ENCODE data around the gene DNMBP. TPM values are rescaled to one million over a fixed set of nuclear protein-coding genes. Genes with fewer than 3 reads are reported as not detected.

DNMBP gene
- total RNA-seq, 2 donors from 2014 or later, result 15.5 to 27.9 TPM

GRCh38 chr10:99930731-99931550 lies 78.8 kb downstream of the DNMBP start:
- H3K27me3 ChIP-seq (replicated peaks; ENCODE audit: insufficient read depth), result no peaks in the 10 kb centered on the region
- H3K36me3 ChIP-seq, result no peaks in the 10 kb centered on the region
- 41% methylated on average over 9 of the region's 9 CpGs for WGBS
- intact Hi-C loops (cut with DNase I), result no loop called here
- TF ChIP-seq CTCF (IDR thresholded peaks at IDR 0.05) (no peak), POLR2A (IDR thresholded peaks at IDR 0.05) (peak; percentile 58), POLR2AphosphoS5 (IDR thresholded peaks at IDR 0.05) (peak; percentile 81)
- peak overlapping the region; percentile 5 to 10 for H3K4me3 ChIP-seq
- no peaks in the 10 kb centered on the region for H3K9me3 ChIP-seq
- peaks cover 11% of the 10 kb centered on the region for H3K4me1 ChIP-seq (replicated peaks)
- peak overlapping the region; percentile 74 to 80 for H3K27ac ChIP-seq
- peak; percentile 93 for DNase-seq (ENCODE audit: low spot score)

DNA sequence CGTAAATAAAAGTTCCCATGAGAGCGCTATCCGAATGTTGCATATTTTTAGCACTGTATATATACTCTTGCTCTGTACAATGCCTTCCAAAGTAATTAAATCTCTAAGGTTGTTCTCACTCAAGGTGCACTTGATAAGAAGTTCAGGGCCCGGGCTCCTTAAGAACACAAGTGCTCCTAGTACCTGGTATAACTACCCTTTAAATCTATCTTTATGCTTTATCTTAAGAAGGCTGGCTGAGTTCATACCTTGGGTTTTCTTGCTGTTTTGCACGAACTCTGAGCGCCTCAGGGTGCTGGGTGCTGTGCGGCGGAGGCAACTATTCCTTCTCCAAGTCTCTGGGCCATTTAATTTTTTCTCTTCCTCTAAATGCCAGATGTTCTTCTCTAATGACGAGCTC lies 80.4 kb downstream of the DNMBP start:
- H3K27me3 ChIP-seq (replicated peaks; ENCODE audit: insufficient read depth), result no peaks in the 10 kb centered on the region
- peak overlapping the region in 1 of 2 donors; percentile 18 for H3K4me3 ChIP-seq
- H3K4me1 ChIP-seq (replicated peaks), result peaks cover 11% of the 10 kb centered on the region
- peak overlapping the region in 1 of 2 donors; percentile 80 for H3K27ac ChIP-seq
- H3K36me3 ChIP-seq, result no peaks in the 10 kb centered on the region
- intact Hi-C loops (cut with DNase I), result no loop called here
- TF ChIP-seq POLR2AphosphoS5 (IDR thresholded peaks at IDR 0.05) (no peak), CTCF (IDR thresholded peaks at IDR 0.05) (no peak), POLR2A (IDR thresholded peaks at IDR 0.05) (no peak)
- 84% methylated on average over 9 of the region's 9 CpGs for WGBS
- no peaks in the 10 kb centered on the region for H3K9me3 ChIP-seq
- DNase-seq (ENCODE audit: low spot score), result no peak

DNA sequence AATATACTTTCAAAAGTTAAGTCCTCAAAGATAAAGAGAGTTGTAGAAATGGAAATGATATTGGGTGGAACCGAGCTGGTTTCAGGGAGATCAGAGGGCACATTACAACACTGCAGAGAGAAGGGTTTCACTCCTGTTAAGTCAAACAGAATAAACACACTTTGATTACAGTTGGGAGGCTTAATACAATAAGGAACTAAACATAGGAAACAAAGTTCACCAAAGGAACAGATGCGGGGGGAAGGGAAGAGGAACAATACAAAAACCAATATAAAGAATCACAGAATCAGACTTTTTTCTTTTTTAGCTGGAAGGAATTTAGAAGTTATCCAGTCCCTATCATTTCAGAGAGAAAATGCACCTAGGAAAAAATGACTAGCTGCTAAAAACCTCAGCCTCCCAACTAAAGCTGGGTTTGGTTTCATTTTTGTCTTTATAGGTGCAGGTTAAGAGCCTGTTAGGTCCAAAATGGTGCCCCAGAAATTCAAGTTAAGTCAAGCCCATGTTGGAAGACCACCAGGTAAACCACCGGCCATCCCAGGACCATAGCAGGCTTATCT lies 81.9 kb downstream of the DNMBP start:
- Histone ChIP-seq H3K27me3 (replicated peaks; ENCODE audit: insufficient read depth) (no peaks in the 10 kb centered on the region), H3K4me3 (peak overlapping the region; percentile 4 to 18), H3K36me3 (no peaks in the 10 kb centered on the region), H3K4me1 (replicated peaks) (peaks cover 11% of the 10 kb centered on the region), H3K9me3 (no peaks in the 10 kb centered on the region), H3K27ac (peak overlapping the region; percentile 61 to 80)
- DNase-seq (ENCODE audit: low spot score), result no peak
- intact Hi-C loops (cut with DNase I), result no loop called here
- TF ChIP-seq POLR2AphosphoS5 (IDR thresholded peaks at IDR 0.05) (peak; percentile 28), POLR2A (IDR thresholded peaks at IDR 0.05) (no peak), CTCF (IDR thresholded peaks at IDR 0.05) (no peak)
- 48% methylated on average over 3 of the region's 3 CpGs for WGBS

DNA sequence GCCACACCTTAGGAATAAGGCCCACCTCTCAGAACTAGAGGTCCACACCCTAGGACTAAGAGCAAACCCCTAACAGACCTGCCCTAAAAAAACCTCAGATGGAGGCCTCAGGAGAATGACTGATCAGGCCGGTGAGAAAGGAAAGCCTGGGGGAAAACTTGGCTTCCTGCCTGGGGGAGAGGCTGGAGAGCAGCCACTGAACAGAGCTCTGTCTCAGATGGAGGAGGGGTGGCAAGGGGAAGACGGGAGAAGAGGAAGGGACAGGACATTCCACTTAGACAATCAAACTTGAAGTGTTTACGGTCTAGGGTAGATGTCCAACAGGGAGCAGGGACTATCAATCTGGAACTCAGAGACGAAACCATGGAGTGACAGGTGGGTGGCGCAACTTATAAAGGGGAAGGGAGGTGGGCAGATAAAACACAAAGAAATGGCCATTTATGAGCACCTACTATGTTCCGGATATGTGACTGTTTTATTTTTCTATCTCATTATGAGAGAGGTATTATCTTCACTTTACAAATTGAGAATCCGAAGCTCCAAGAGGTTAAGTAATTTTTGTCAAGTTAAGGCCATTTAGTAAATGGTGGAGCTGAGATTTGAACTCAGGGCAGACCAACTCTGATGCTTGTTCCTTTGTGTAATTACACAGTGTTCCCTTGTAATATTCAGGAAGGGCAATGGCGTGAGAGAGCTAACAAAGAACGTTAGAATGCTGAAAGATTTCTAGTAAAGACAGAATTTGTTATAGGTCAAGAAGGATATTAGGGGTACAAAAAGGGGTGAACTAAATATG lies 82.6 kb downstream of the DNMBP start:
- TF ChIP-seq POLR2A (IDR thresholded peaks at IDR 0.05) (no peak), POLR2AphosphoS5 (IDR thresholded peaks at IDR 0.05) (peak; percentile 42), CTCF (IDR thresholded peaks at IDR 0.05) (no peak)
- Histone ChIP-seq H3K27me3 (replicated peaks; ENCODE audit: insufficient read depth) (no peaks in the 10 kb centered on the region), H3K36me3 (no peaks in the 10 kb centered on the region), H3K9me3 (no peaks in the 10 kb centered on the region), H3K4me3 (peak overlapping the region; percentile 4 to 18), H3K27ac (peak overlapping the region; percentile 61 to 80), H3K4me1 (replicated peaks) (peaks cover 11% of the 10 kb centered on the region)
- intact Hi-C loops (cut with DNase I), result no loop called here
- 39% methylated on average over 9 of the region's 9 CpGs for WGBS
- DNase-seq (ENCODE audit: low spot score), result peak; percentile 26
